Peyer's patch (tissue), 4 donors: ENCODE data around the gene NTF3.

Experiments
- CTCF ChIP-seq, 6 experiments: fragments of 450-650 bp in 4 of 6; fragments of 200-600 bp in 2 of 6; sonication (generic) in 1 of 6; IDR thresholded peaks; one replicate each; pipeline ENCODE4 v1.5.1; 2017 to 2019; ENCODE audit warnings: antibody characterized with exemption in 6 of 6, mild to moderate bottlenecking in 3 of 6, moderate library complexity in 1 of 6
- POLR2A ChIP-seq, 2 donors: fragments of 450-650 bp; IDR thresholded peaks; one replicate each; pipeline ENCODE4 v1.5.1; 2017; ENCODE audit warnings: antibody characterized with exemption in 2 of 2, mild to moderate bottlenecking in 2 of 2, moderate library complexity in 2 of 2

DNA sequence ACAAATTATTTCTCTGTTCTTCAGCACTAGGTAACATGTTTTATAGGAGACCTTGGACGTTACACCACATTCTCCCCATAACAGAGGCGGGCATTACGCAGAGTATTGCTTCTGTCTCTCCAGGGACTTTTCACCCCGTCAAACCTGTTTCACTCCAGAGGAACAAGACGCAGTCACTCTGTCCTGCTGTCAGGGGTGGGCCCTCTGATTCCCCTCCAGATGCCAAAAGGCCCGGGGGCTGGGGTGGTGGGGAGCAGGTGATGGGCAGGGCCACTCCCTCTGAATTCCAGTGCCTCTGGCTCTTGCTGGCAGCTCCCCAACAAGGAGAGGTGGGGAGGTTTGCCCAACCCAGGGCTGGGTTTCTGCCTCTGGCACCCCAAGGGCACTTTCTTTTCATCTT is 71.9 kb downstream of the NTF3 start:
- no peak for TF ChIP-seq CTCF (IDR thresholded peaks at IDR 0.05)
- no peak for TF ChIP-seq POLR2A (IDR thresholded peaks at IDR 0.05)
